Measurements from ENCODE around the gene RHOBTB3. TPM values are rescaled to one million over a fixed set of nuclear protein-coding genes. Genes with fewer than 3 reads are reported as not detected.

Gene RHOBTB3
- total RNA-seq, 1 donor from 2014 or later, result 79.7 TPM

DNA sequence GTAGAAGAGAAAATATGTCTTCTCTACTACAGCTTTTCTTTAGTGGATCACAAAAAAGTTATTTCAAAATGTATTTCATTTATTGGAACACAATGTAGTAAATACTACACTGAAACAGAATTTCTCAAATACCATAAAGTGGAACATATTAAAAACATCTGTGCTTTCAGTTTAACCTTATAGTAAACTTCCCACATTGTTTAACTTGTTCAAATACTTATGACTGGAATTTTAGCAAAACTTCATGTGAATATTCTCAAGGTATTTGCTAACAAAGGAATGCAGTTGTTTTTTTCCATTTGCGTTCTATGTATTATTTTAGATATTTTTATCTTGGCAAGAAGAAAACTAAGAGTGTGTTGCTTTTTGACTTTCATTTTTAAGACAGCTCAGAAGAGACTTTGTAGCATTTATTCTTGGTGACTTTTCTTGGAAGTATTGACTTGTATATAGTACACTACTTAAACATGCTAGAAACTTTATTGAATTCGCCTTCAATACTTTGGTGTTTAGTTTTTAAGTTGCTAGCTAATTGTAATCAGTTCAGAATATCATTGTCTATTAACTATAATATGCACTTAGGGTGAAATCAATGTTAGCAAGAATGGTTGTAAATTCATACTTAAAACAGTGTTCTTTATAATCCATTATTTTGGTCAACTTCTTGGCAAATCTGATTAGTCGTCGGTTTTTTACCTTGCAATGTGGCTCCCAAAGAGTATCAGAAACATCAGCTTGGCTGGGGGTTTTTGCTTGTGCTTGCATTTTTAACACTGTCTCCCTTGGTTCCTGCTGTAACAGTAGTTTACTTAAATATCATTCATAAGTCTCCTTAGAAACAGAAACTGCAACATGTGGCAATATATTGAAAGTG lies 5.0 kb upstream of the RHOBTB3 start:
- Histone ChIP-seq H3K27me3 (ENCODE audit: low read depth) (no peaks in the 10 kb centered on the region), H3K9me3 (replicated peaks) (no peaks in the 10 kb centered on the region), H3K27ac (replicated peaks) (peak overlapping the region; percentile 97), H3K4me1 (peaks cover 79% of the 10 kb centered on the region), H3K36me3 (no peaks in the 10 kb centered on the region), H3K4me3 (no peak overlapping the region)
- intact Hi-C loops (cut with micrococcal nuclease), result no loop called here
- no peak for DNase-seq
- TF ChIP-seq CTCF (IDR thresholded peaks at IDR 0.05; ENCODE audit: borderline replicate concordance), result no peak

- Histone ChIP-seq H3K27me3 (ENCODE audit: low read depth) (no peaks in the 10 kb centered on the region), H3K9me3 (replicated peaks) (no peaks in the 10 kb centered on the region), H3K4me1 (peaks cover 79% of the 10 kb centered on the region), H3K36me3 (no peaks in the 10 kb centered on the region), H3K27ac (replicated peaks) (peak overlapping the region; percentile 97), H3K4me3 (no peak overlapping the region)
- DNase-seq, result no peak
- intact Hi-C loops (cut with micrococcal nuclease), result no loop called here
- no peak for TF ChIP-seq CTCF (IDR thresholded peaks at IDR 0.05; ENCODE audit: borderline replicate concordance)
These were observed 4.0 kb upstream of the RHOBTB3 start for GRCh38 chr5:95726811-95727763.

GRCh38 chr5:95727764-95728191 lies 3.4 kb upstream of the RHOBTB3 start:
- Histone ChIP-seq H3K36me3 (no peaks in the 10 kb centered on the region), H3K9me3 (replicated peaks) (no peaks in the 10 kb centered on the region), H3K27ac (replicated peaks) (peak overlapping the region; percentile 97), H3K4me3 (no peak overlapping the region), H3K4me1 (peaks cover 81% of the 10 kb centered on the region), H3K27me3 (ENCODE audit: low read depth) (no peaks in the 10 kb centered on the region)
- DNase-seq, result no peak
- intact Hi-C loops (cut with micrococcal nuclease), result no loop called here
- no peak for TF ChIP-seq CTCF (IDR thresholded peaks at IDR 0.05; ENCODE audit: borderline replicate concordance)

GRCh38 chr5:95728494-95729114 lies 2.5 kb upstream of the RHOBTB3 start:
- Histone ChIP-seq H3K4me1 (peaks cover 81% of the 10 kb centered on the region), H3K4me3 (no peak overlapping the region), H3K27ac (replicated peaks) (peak overlapping the region; percentile 97), H3K27me3 (ENCODE audit: low read depth) (no peaks in the 10 kb centered on the region), H3K9me3 (replicated peaks) (no peaks in the 10 kb centered on the region), H3K36me3 (no peaks in the 10 kb centered on the region)
- no peak for DNase-seq
- intact Hi-C loops (cut with micrococcal nuclease), result no loop called here
- no peak for TF ChIP-seq CTCF (IDR thresholded peaks at IDR 0.05; ENCODE audit: borderline replicate concordance)

All from left ventricle myocardium inferior (tissue), 1 donor.